ENCODE data around the gene NDEL1. TPM values are rescaled to one million over a fixed set of nuclear protein-coding genes. Genes with fewer than 3 reads are reported as not detected.
A peak's percentile ranks its signal among the peaks of the same experiment; 100 is the strongest.

Gene NDEL1
- total and polyA plus RNA-seq, 9 of the 15 experiments (the other 6 are each of a cell fraction or from before 2014, with no cell fraction given) = 0.86 to 30.5 (median 22.7) TPM

GRCh38 chr17:8420041-8420934, 15.4 kb upstream of the NDEL1 start (continued):
- no peak for TF ChIP-seq ZNF277 (CRISPR knock-in tag; IDR thresholded peaks at IDR 0.05; ENCODE audit: borderline replicate concordance)
- no peak for TF ChIP-seq ZBTB33 (CRISPR knock-in tag; IDR thresholded peaks at IDR 0.05)
- TF ChIP-seq ERF (CRISPR knock-in tag; IDR thresholded peaks at IDR 0.05) = no peak
- no peak for TF ChIP-seq HOMEZ (CRISPR knock-in tag; IDR thresholded peaks at IDR 0.05)
- TF ChIP-seq ETS1 (conservative IDR thresholded peaks at IDR 0.05; ENCODE audit: control insufficient read depth, low read depth, low read length) = no peak
- no peak for TF ChIP-seq ILK (tag; IDR thresholded peaks at IDR 0.05; ENCODE audit: borderline replicate concordance, low read depth)
- TF ChIP-seq BRF1 (IDR thresholded peaks at IDR 0.05; ENCODE audit: borderline replicate concordance, extremely low read depth, insufficient read length) = no peak
- 0 out of 2 replicates have a peak, but pooled peaks have one; percentile 40 for TF ChIP-seq ZNF592 (IDR thresholded peaks at IDR 0.05)
- no peak for TF ChIP-seq GMEB1 (CRISPR knock-in tag; IDR thresholded peaks at IDR 0.05)
- no peak for TF ChIP-seq POU5F1 (IDR thresholded peaks at IDR 0.05; ENCODE audit: borderline replicate concordance, low read depth, low read length, partially characterized antibody)
- TF ChIP-seq ATF7 (IDR thresholded peaks at IDR 0.05) = peak; percentile 97
- TF ChIP-seq ZNF217 (CRISPR knock-in tag; IDR thresholded peaks at IDR 0.05) = no peak

All from K562 (cell line).